Fibroblast of lung (primary cell): ENCODE data around the gene KLHL10.

Experiments used
- CTCF ChIP-seq, 2 donors: IDR thresholded peaks in 1 of 2; conservative IDR thresholded peaks in 1 of 2; 1 replicate in 1 of 2; 2 replicates in 1 of 2; pipeline ENCODE4 v1.5.1; 2011 to 2012; ENCODE audit warnings: low read length in 2 of 2, control low read depth in 1 of 2, inconsistent platforms in 1 of 2, low read depth in 1 of 2, mild to moderate bottlenecking in 1 of 2
- EZH2 ChIP-seq: IDR thresholded peaks from 2 replicates; pipeline ENCODE4 v1.5.1; 2012; ENCODE audit warnings: low read length, control low read depth, mild to moderate bottlenecking; ENCODE audit errors: missing control alignments

DNA sequence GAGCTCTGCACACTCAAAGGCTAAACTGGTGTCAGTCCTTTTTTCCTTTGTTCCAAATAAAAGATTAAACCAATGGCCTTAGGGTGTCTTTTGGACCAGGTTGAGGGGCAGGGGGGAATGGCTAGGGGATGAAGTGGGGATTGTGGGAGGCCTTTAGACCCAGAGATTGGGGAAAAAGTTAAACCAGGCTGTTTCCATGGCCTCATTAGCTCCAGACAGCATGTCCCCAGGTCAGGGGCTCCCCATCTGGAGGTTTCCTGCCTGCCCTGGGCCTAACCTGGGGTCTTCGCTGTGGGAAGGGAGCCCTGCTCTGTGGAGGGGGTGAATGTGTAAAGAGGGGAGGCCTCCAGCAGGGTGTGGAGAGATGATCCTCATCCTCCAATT, 14.5 kb upstream of the KLHL10 start:
- no peak for TF ChIP-seq CTCF (conservative IDR thresholded peaks at IDR 0.05 in 1 of 2, IDR thresholded peaks at IDR 0.05 in 1 of 2; ENCODE audit: low read depth in 1 of 2, low read length in 2 of 2)
- TF ChIP-seq EZH2 = no peak
